Thyroid gland (tissue), 4 donors: ENCODE results near the gene CD274.

Experiments used
- CTCF ChIP-seq, 6 experiments: fragments of 200-600 bp in 3 of 6; fragments of 450-650 bp in 3 of 6; sonication (generic) in 3 of 6; IDR thresholded peaks; one replicate each; pipeline ENCODE4 v1.5.1; 2016 to 2019; ENCODE audit warnings: antibody characterized with exemption in 6 of 6, mild to moderate bottlenecking in 2 of 6, inconsistent platforms in 1 of 6, moderate library complexity in 1 of 6
- POLR2A ChIP-seq, 2 donors: fragments of 450-650 bp; IDR thresholded peaks; one replicate each; pipeline ENCODE4 v1.6.1; 2017; ENCODE audit warnings: antibody characterized with exemption in 2 of 2, mild to moderate bottlenecking in 2 of 2, moderate library complexity in 1 of 2

DNA sequence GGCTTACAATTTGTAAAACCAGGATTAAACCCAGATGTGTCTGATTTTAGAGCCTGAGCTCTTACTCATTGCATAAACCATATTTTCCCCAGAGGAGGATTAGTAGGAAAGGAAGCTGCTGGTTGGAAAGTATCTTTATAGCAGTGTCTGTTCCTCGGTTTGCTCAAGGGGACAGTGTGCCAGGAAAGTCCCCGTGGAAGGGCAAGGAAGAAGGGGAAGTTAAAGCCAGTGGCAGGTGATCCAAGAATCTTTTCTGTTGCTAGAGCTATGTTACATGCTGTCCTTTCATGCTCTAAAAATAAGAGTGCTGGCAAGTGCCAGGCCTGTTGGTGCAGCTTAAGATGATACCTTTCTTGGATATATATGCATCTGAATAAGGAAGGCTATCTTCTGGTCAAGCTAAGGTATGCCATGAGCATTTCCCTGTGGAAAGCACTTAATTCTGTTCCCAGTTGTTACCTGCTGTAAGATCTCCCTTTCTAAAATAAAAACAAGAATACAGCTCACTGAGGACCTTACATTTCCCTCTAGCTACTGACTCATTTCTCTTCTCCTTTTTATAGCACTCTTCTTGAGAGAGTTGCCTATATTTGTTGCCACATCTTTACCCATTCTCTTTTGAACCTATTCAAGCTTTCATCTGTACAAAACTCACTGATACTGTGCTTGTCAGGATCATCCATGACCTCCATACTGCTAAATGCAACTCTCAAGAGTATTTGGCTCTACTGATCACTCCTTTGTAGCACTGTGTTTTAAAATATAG is 68.0 kb downstream of the CD274 start:
- TF ChIP-seq POLR2A (IDR thresholded peaks at IDR 0.05) = no peak
- no peak for TF ChIP-seq CTCF (IDR thresholded peaks at IDR 0.05)
